ENCODE measurements around the gene MAVS.

DNA sequence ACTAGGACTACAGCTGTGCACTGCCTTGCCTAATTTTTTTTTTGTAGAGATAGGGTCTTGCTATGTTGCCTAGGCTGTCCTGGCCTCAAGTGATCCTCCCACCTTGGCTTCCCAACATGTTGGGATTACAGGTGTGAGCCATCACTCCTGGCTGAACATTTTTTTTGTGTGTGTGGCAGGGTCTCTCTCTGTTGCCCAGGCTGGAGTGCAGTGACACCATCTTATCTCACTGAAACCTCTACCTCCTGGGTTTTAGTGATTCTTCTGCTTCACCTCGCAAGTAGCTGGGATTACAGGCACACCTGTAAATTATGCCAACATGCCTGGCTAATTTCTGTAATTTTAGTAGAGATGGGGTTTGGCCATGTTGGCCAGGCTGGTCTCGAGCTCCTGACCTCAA, 67.8 kb downstream of the MAVS start:
- no peak for TF ChIP-seq GATA2 (IDR thresholded peaks at IDR 0.05; ENCODE audit: insufficient read depth, insufficient read length, low read depth, low read length)
- TF ChIP-seq, protein P1, sequence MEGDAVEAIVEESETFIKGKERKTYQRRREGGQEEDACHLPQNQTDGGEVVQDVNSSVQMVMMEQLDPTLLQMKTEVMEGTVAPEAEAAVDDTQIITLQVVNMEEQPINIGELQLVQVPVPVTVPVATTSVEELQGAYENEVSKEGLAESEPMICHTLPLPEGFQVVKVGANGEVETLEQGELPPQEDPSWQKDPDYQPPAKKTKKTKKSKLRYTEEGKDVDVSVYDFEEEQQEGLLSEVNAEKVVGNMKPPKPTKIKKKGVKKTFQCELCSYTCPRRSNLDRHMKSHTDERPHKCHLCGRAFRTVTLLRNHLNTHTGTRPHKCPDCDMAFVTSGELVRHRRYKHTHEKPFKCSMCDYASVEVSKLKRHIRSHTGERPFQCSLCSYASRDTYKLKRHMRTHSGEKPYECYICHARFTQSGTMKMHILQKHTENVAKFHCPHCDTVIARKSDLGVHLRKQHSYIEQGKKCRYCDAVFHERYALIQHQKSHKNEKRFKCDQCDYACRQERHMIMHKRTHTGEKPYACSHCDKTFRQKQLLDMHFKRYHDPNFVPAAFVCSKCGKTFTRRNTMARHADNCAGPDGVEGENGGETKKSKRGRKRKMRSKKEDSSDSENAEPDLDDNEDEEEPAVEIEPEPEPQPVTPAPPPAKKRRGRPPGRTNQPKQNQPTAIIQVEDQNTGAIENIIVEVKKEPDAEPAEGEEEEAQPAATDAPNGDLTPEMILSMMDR (IDR thresholded peaks at IDR 0.05; ENCODE audit: extremely low read depth in 1 of 2, insufficient read depth in 1 of 2, low read depth in 1 of 2, low read length in 2 of 2), result no peak
- no peak for TF ChIP-seq MYC (IDR thresholded peaks at IDR 0.05; ENCODE audit: low read depth, low read length)
